Measurements from ENCODE around the gene TOGARAM1.

The TOGARAM1 gene

GRCh38 chr14:45039390-45039789 lies 77.4 kb downstream of the TOGARAM1 start:
- no peaks in the 10 kb centered on the region for H3F3A ChIP-seq (ENCODE audit: insufficient read depth)
- TF ChIP-seq CTCF (IDR thresholded peaks at IDR 0.05; ENCODE audit: insufficient read depth, low read length, poor library complexity, severe bottlenecking) = no peak
- TF ChIP-seq EZH2phosphoT487 (conservative IDR thresholded peaks at IDR 0.05; ENCODE audit: low read length) = no peak
- no peaks in the 10 kb centered on the region for H4K20me1 ChIP-seq (ENCODE audit: low read depth, low read length)
- no peaks in the 10 kb centered on the region for H3K27me3 ChIP-seq (ENCODE audit: low read length)
- H3K27ac ChIP-seq (ENCODE audit: low read depth, low read length) = no peak overlapping the region
- no peak overlapping the region for H3K4me2 ChIP-seq (ENCODE audit: low read depth, low read length, poor library complexity, severe bottlenecking)
- H3K9me2 ChIP-seq (replicated peaks; ENCODE audit: insufficient read depth, low read length) = no peaks in the 10 kb centered on the region
- no peaks in the 10 kb centered on the region for H3K79me2 ChIP-seq (ENCODE audit: insufficient read depth, low read length)
- H2AFZ ChIP-seq (ENCODE audit: low read depth, low read length, severe bottlenecking) = no peak overlapping the region
- no peak overlapping the region for H3K9ac ChIP-seq (ENCODE audit: low read length)
- H3K4me3 ChIP-seq (ENCODE audit: insufficient read depth, low read length, poor library complexity, severe bottlenecking) = no peak overlapping the region
- H3K9me3 ChIP-seq (ENCODE audit: insufficient read depth, low read length) = peaks cover 9% of the 10 kb centered on the region; the same call in 1 of the 2 replicates
- peaks cover 12% of the 10 kb centered on the region; the same call in 1 of the 2 replicates for H3K36me3 ChIP-seq (ENCODE audit: low read length)

GRCh38 chr14:45041641-45042040 lies 79.7 kb downstream of the TOGARAM1 start:
- Histone ChIP-seq H3K4me2 (ENCODE audit: low read depth, low read length, poor library complexity, severe bottlenecking) (no peak overlapping the region), H3K4me3 (ENCODE audit: insufficient read depth, low read length, poor library complexity, severe bottlenecking) (no peak overlapping the region), H3K9me3 (ENCODE audit: insufficient read depth, low read length) (peaks cover 9% of the 10 kb centered on the region; the same call in 1 of the 2 replicates), H3K36me3 (ENCODE audit: low read length) (peaks cover 16% of the 10 kb centered on the region; the same call in 1 of the 2 replicates), H3K27ac (ENCODE audit: low read depth, low read length) (no peak overlapping the region), H2AFZ (ENCODE audit: low read depth, low read length, severe bottlenecking) (no peak overlapping the region), H3K9ac (ENCODE audit: low read length) (no peak overlapping the region), H3F3A (ENCODE audit: insufficient read depth) (no peaks in the 10 kb centered on the region), H3K79me2 (ENCODE audit: insufficient read depth, low read length) (no peaks in the 10 kb centered on the region), H3K9me2 (replicated peaks; ENCODE audit: insufficient read depth, low read length) (no peaks in the 10 kb centered on the region), H3K27me3 (ENCODE audit: low read length) (no peaks in the 10 kb centered on the region), H4K20me1 (ENCODE audit: low read depth, low read length) (no peaks in the 10 kb centered on the region)
- no peak for TF ChIP-seq CTCF (IDR thresholded peaks at IDR 0.05; ENCODE audit: insufficient read depth, low read length, poor library complexity, severe bottlenecking)
- no peak for TF ChIP-seq EZH2phosphoT487 (conservative IDR thresholded peaks at IDR 0.05; ENCODE audit: low read length)

GRCh38 chr14:45044638-45045037 lies 82.6 kb downstream of the TOGARAM1 start:
- Histone ChIP-seq H3F3A (ENCODE audit: insufficient read depth) (no peaks in the 10 kb centered on the region), H4K20me1 (ENCODE audit: low read depth, low read length) (no peaks in the 10 kb centered on the region), H3K9ac (ENCODE audit: low read length) (no peak overlapping the region), H2AFZ (ENCODE audit: low read depth, low read length, severe bottlenecking) (no peak overlapping the region), H3K9me3 (ENCODE audit: insufficient read depth, low read length) (no peaks in the 10 kb centered on the region), H3K4me3 (ENCODE audit: insufficient read depth, low read length, poor library complexity, severe bottlenecking) (no peak overlapping the region), H3K4me2 (ENCODE audit: low read depth, low read length, poor library complexity, severe bottlenecking) (no peak overlapping the region), H3K27me3 (ENCODE audit: low read length) (no peaks in the 10 kb centered on the region), H3K79me2 (ENCODE audit: insufficient read depth, low read length) (no peaks in the 10 kb centered on the region), H3K27ac (ENCODE audit: low read depth, low read length) (no peak overlapping the region), H3K9me2 (replicated peaks; ENCODE audit: insufficient read depth, low read length) (no peaks in the 10 kb centered on the region), H3K36me3 (ENCODE audit: low read length) (0 out of 2 replicates have a peak, but pooled peaks cover 3% of the 10 kb centered on the region)
- TF ChIP-seq EZH2phosphoT487 (conservative IDR thresholded peaks at IDR 0.05; ENCODE audit: low read length) (no peak), CTCF (IDR thresholded peaks at IDR 0.05; ENCODE audit: insufficient read depth, low read length, poor library complexity, severe bottlenecking) (no peak)
